GM12878 (cell line): Measurements from ENCODE around the gene VTN. TPM values are rescaled to one million over a fixed set of nuclear protein-coding genes. Genes with fewer than 3 reads are reported as not detected.

Experiments
- ATAC-seq: fragments of 200-7000 bp; cut with Tn5 transposase; 3 replicates; pipeline ENCODE4 v1.9.1; 2020; ENCODE audit warnings: mild to moderate bottlenecking, moderate library complexity
- BruUV-seq: library from RNA; stranded (reverse); fragments of 400-500 nt; replicated peaks from 2 replicates; lab custom pipeline; 2021; lab: Mats Ljungman, UMichigan
- CTCF ChIA-PET: fragments of 300-600 bp; sonication (Branson Sonifier 250); formaldehyde crosslinking; extraction: SDS; loops from one replicate; lab custom pipeline; 2021; ENCODE audit warnings: inconsistent platforms; lab: Yijun Ruan, JAX
- POLR2A ChIA-PET: fragments of 350-600 bp; formaldehyde crosslinking; extraction: SDS; loops from one replicate; lab custom pipeline; 2021; ENCODE audit warnings: inconsistent platforms; lab: Charles Lee
- RAD21 ChIA-PET: fragments of 300-600 bp; sonication (Branson Sonifier 250); formaldehyde crosslinking; loops from one replicate; lab custom pipeline; 2023; ENCODE audit warnings: antibody characterized with exemption; ENCODE audit not compliant: unreplicated experiment; lab: Charles Lee
- SMC1A ChIA-PET: fragments of 300-600 bp; sonication (Branson Sonifier 250); formaldehyde crosslinking; loops from one replicate; lab custom pipeline; 2023; ENCODE audit not compliant: unreplicated experiment, uncharacterized antibody; lab: Charles Lee
- DNase-seq: peaks from one replicate; pipeline ENCODE4 v3.0.0-alpha.2; 2011; ENCODE audit warnings: low read depth, low spot score
- FAIRE-seq: peaks from 3 replicates; lab custom pipeline; 2011; peaks lifted over from hg19 to GRCh38; lab: Jason Lieb, UNC
- H2AFZ ChIP-seq: 2 replicates; pipeline ENCODE4 v1.6.0; 2011; ENCODE audit warnings: low read depth, low read length, control low read depth; ENCODE audit not compliant: control insufficient read depth
- H3K27ac ChIP-seq: 2 replicates; pipeline ENCODE4 v1.5.1; 2011; ENCODE audit warnings: control low read depth; ENCODE audit not compliant: control insufficient read depth, insufficient read depth
- H3K27me3 ChIP-seq, 2 experiments: replicated peaks in 1 of 2; 2 replicates each; pipeline versions ENCODE4 v1.6.0 to v1.6.1; 2011; ENCODE audit warnings: low read length in 1 of 2; ENCODE audit not compliant: control insufficient read depth in 2 of 2, insufficient read depth in 2 of 2
- H3K36me3 ChIP-seq, 2 experiments: 2 replicates each; pipeline ENCODE4 v1.5.1; 2011; ENCODE audit warnings: low read length in 1 of 2; ENCODE audit not compliant: control insufficient read depth in 2 of 2, insufficient read depth in 2 of 2
- H3K4me1 ChIP-seq: 2 replicates; pipeline ENCODE4 v1.6.1; 2011; ENCODE audit warnings: mild to moderate bottlenecking, low read length, moderate library complexity, mixed read lengths; ENCODE audit not compliant: control insufficient read depth, insufficient read depth
- H3K4me2 ChIP-seq: 2 replicates; pipeline ENCODE4 v1.6.0; 2011; ENCODE audit warnings: control low read depth; ENCODE audit not compliant: control insufficient read depth, insufficient read depth
- H3K4me3 ChIP-seq: fragments of 200-600 bp; sonication (generic); 2 replicates; pipeline ENCODE4 v1.5.1; 2016
- H3K79me2 ChIP-seq: 2 replicates; pipeline ENCODE4 v1.6.0; 2011; ENCODE audit warnings: low read length; ENCODE audit not compliant: control insufficient read depth, insufficient read depth
- H3K9ac ChIP-seq: 2 replicates; pipeline ENCODE4 v1.8.0; 2011; ENCODE audit warnings: low read length, control low read depth, mixed read lengths; ENCODE audit not compliant: control insufficient read depth, insufficient read depth
- H3K9me3 ChIP-seq: replicated peaks from 3 replicates; pipeline ENCODE4 v1.5.1; 2011; ENCODE audit warnings: mild to moderate bottlenecking, low read length; ENCODE audit not compliant: control insufficient read depth, insufficient read depth
- H4K20me1 ChIP-seq: 2 replicates; pipeline ENCODE4 v1.6.0; 2011; ENCODE audit not compliant: control insufficient read depth, insufficient read depth
- MXI1 ChIP-seq: fragments of 150-350 bp; IDR thresholded peaks from 2 replicates; pipeline ENCODE4 v1.6.1; 2011; ENCODE audit warnings: low read depth, mild to moderate bottlenecking, inconsistent platforms, low read length, improper control_type of control experiment
- POLR2A ChIP-seq: IDR thresholded peaks from 2 replicates; pipeline ENCODE4 v1.6.1; 2011; ENCODE audit warnings: low read depth, mild to moderate bottlenecking, low read length
- TARDBP ChIP-seq: IDR thresholded peaks from 2 replicates; pipeline ENCODE4 v1.6.1; 2016; ENCODE audit warnings: borderline replicate concordance
- WGBS: methylation state at CpG from one replicate; pipeline ENCODE4 v1.1.6; 2016; ENCODE audit warnings: low lambda C conversion rate; ENCODE audit not compliant: insufficient replicate concordance, insufficient coverage; ENCODE audit errors: missing lambda C conversion rate; 5-methylcytosine and 5-hydroxymethylcytosine counted together
- in situ Hi-C: fragments of 300-500 bp; cut with MboI; formaldehyde crosslinking; loops from 9 replicates; pipeline ENCODE4 v1.14.3; 2018; ENCODE audit warnings: mixed read lengths
- intact Hi-C: fragments of 100-400 bp; cut with micrococcal nuclease; formaldehyde crosslinking; loops from one replicate; pipeline ENCODE4 v1.14.2; 2022; ENCODE audit not compliant: unreplicated experiment
- polyA plus RNA-seq, 11 experiments: library from polyadenylated mRNA; depleted of rRNA in 4 of 11; unstranded in 6 of 11; stranded (reverse) in 5 of 11; fragments of >200 nt; fragmentation: Nextera tagmentation in 4 of 11; fragmentation: Illumina TruSeq in 1 of 11; extraction: Ambion mirVana in 4 of 11; extraction: Trizol in 1 of 11; gene quantifications; 1 replicate in 1 of 11; 2 replicates in 10 of 11; pipeline versions ENCODE4 v1.2.1 to v1.2.3, GENCODE V29; 2011 to 2016; ENCODE audit warnings: inconsistent platforms in 2 of 11, missing spikeins in 2 of 11, low read depth in 1 of 11
- total RNA-seq, 4 experiments: library from RNA; depleted of rRNA in 3 of 4; stranded (reverse); fragments of >200 nt in 3 of 4; fragmentation: Illumina TruSeq in 1 of 4; extraction: Trizol in 1 of 4; gene quantifications; 2 replicates each; pipeline versions ENCODE4 v1.2.1 to v1.2.3, GENCODE V29; 2013 to 2021

The VTN gene
- total and polyA plus RNA-seq, 10 of the 15 experiments (the other 5 are each of a cell fraction or from before 2014, with no cell fraction given) = 0.04 to 1.3 (median 0.13) TPM; not detected in 5

DNA sequence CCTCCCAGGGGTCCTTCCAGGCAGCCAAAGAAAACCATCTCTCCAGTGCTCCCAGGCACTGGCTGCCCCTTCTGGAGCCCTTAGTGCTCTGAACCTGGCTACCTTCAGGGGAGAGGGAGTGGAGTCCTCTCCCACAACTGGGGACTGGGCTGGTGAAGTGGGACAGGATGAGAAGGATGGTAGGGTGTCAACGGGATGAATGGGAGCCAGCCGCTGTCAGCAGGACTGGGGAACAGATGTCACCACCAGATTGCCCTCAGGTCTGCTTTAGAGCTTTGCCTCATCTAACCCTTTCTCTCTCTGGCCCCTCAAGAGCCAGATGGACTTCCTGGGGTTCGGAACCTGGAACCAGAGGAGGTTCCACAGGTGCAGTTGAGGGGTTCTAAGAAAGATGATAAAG is 4.6 kb downstream of the VTN start:
- Histone ChIP-seq H3K4me3 (no peak overlapping the region), H3K79me2 (no peaks in the 10 kb centered on the region), H4K20me1 (no peaks in the 10 kb centered on the region), H3K9me3 (no peaks in the 10 kb centered on the region), H3K4me2 (no peak overlapping the region), H3K27ac (no peak overlapping the region), H2AFZ (no peak overlapping the region), H3K27me3 (no peaks in the 10 kb centered on the region)
- ChIA-PET POLR2A (no interaction called here), SMC1A (no interaction called here), CTCF (interaction anchor here (0.6 kb wide), 1 partner anchor 37 kb away, joined by 3 read pairs; no protein-coding TSS in a partner anchor)
- no TSS peak for BruUV-seq
- FAIRE-seq = no peak
- TF ChIP-seq POLR2A (peak; percentile 15; the same call in 1 of the 2 replicates), TARDBP (no peak)
- TF ChIP-seq, all 136 proteins: peak for 1
- Histone ChIP-seq H3K4me1 (no peaks in the 10 kb centered on the region), H3K36me3 (peaks cover 2 to 3% of the 10 kb centered on the region in 2 experiments; a peak in 2 of 4 replicates), H3K9ac (no peak overlapping the region)
- WGBS = 95% methylated on average over 3 of the region's 3 CpGs
- ATAC-seq (no peak), DNase-seq (no peak)
- RAD21 ChIA-PET = no interaction called here
- intact Hi-C loops = no loop called here
- in situ Hi-C loops = no loop called here

DNA sequence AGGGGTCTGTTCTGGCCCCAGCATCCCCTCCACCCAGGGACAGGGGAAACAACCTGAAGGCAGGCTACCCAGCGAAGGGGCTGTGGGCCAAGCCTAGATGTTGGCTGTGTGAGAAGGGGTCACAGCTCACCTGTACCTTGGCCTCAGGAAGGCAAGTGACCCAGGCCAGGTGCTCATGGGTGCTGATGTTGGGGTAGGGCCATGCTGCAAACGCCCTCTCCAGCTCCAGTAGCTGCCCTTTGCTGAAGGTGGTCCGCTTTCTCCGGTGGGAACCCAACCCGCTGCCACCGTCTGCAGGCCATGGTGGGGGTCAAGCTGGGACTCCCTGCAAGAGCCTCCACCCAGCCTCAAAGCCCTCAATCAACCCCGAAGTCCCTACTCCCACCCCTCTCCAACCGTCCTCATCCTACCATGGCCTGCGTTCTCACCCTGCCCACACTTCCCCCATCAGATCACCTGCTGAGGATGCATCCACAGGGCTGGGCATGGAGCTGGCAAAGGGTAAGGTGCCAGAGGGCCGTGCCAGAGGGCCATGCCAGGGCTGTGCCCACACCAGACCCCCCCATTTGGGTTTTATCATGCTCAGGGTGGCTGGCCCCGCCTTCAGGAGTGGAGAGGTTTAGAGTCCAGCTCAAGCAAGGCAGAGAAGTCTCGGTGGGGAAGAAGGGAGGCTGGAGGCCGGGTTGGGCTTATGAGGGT is 5.3 kb downstream of the VTN start, which contains the start of gene SEBOX:
SEBOX (minus strand) TSS at position 535 of the 699 bp plus-strand sequence; CDS start at position 487, 48 bp downstream.
- no peaks in the 10 kb centered on the region for H3K4me1 ChIP-seq
- intact Hi-C loops = no loop called here
- H3K4me2 ChIP-seq = no peak within 1 kb of the TSS
- ChIA-PET SMC1A (no interaction called here), RAD21 (no interaction called here), CTCF (no interaction called here), POLR2A (no interaction called here)
- no peak within 1 kb of the TSS for H3K27ac ChIP-seq
- H3K9ac ChIP-seq = no peak within 1 kb of the TSS
- no TSS peak for BruUV-seq
- TF ChIP-seq POLR2A = peak; percentile 9; the same call in 1 of the 2 replicates
- no peak for TF ChIP-seq MXI1
- H3K4me3 ChIP-seq = no peak within 1 kb of the TSS
- WGBS = 90% methylated on average over 13 of the region's 13 CpGs
- H4K20me1 ChIP-seq = no peaks in the 10 kb centered on the region
- H2AFZ ChIP-seq = no peak within 1 kb of the TSS
- no peaks in the 10 kb centered on the region for H3K27me3 ChIP-seq
- no peaks in the 10 kb centered on the region for H3K9me3 ChIP-seq
- no peak for FAIRE-seq
- no peak for ATAC-seq
- no peak for DNase-seq
- peaks cover 2 to 9% of the 10 kb centered on the region in 2 experiments; a peak in 3 of 4 replicates for H3K36me3 ChIP-seq
- in situ Hi-C loops = no loop called here
- H3K79me2 ChIP-seq = no peaks in the 10 kb centered on the region
